Adipocyte (in vitro differentiated cells): ENCODE measurements around the gene DAP.

Experiments
- DNase-seq: peaks from one replicate; pipeline ENCODE4 v3.0.0-alpha.2; 2015; ENCODE audit warnings: low read depth
- H3K27me3 ChIP-seq: replicated peaks from 2 replicates; pipeline ENCODE4 v1.7.0; 2013; ENCODE audit warnings: mild to moderate bottlenecking, low read length, moderate library complexity; ENCODE audit not compliant: control insufficient read depth, insufficient read depth
- H3K36me3 ChIP-seq: 2 replicates; pipeline ENCODE4 v1.7.0; 2013; ENCODE audit warnings: low read length, mild to moderate bottlenecking, moderate library complexity; ENCODE audit not compliant: control insufficient read depth, insufficient read depth, severe bottlenecking
- H3K4me1 ChIP-seq: 2 replicates; pipeline ENCODE4 v1.7.0; 2013; ENCODE audit warnings: mild to moderate bottlenecking, low read length, moderate library complexity; ENCODE audit not compliant: control insufficient read depth, insufficient read depth
- H3K4me3 ChIP-seq: 2 replicates; pipeline ENCODE4 v1.7.0; 2013; ENCODE audit warnings: mild to moderate bottlenecking, low read length, moderate library complexity
- H3K9ac ChIP-seq: 2 replicates; pipeline ENCODE4 v1.7.0; 2013; ENCODE audit warnings: mild to moderate bottlenecking, low read length, moderate library complexity
- H3K9me3 ChIP-seq: 2 replicates; pipeline ENCODE4 v1.7.0; 2013; ENCODE audit warnings: mild to moderate bottlenecking, low read length, moderate library complexity; ENCODE audit not compliant: control insufficient read depth

DAP gene

GRCh38 chr5:10655161-10655971, 105.7 kb downstream of the DAP start:
- DNase-seq, result no peak
- Histone ChIP-seq H3K36me3 (peaks cover 29% of the 10 kb centered on the region), H3K4me1 (peaks cover 4% of the 10 kb centered on the region), H3K9me3 (no peaks in the 10 kb centered on the region), H3K9ac (no peak overlapping the region), H3K27me3 (no peaks in the 10 kb centered on the region), H3K4me3 (no peak overlapping the region)

- DNase-seq, result no peak
- peaks cover 4% of the 10 kb centered on the region for H3K4me1 ChIP-seq
- H3K9me3 ChIP-seq, result no peaks in the 10 kb centered on the region
- peaks cover 32% of the 10 kb centered on the region for H3K36me3 ChIP-seq
- no peaks in the 10 kb centered on the region for H3K27me3 ChIP-seq
- no peak overlapping the region for H3K4me3 ChIP-seq
- no peak overlapping the region for H3K9ac ChIP-seq
These were observed 106.5 kb downstream of the DAP start for GRCh38 chr5:10654566-10654965.

GRCh38 chr5:10653751-10654400, 107.2 kb downstream of the DAP start:
- DNase-seq, result no peak
- Histone ChIP-seq H3K4me1 (peaks cover 4% of the 10 kb centered on the region), H3K36me3 (peaks cover 32% of the 10 kb centered on the region), H3K9ac (no peak overlapping the region), H3K4me3 (no peak overlapping the region), H3K27me3 (no peaks in the 10 kb centered on the region), H3K9me3 (no peaks in the 10 kb centered on the region)

DNA sequence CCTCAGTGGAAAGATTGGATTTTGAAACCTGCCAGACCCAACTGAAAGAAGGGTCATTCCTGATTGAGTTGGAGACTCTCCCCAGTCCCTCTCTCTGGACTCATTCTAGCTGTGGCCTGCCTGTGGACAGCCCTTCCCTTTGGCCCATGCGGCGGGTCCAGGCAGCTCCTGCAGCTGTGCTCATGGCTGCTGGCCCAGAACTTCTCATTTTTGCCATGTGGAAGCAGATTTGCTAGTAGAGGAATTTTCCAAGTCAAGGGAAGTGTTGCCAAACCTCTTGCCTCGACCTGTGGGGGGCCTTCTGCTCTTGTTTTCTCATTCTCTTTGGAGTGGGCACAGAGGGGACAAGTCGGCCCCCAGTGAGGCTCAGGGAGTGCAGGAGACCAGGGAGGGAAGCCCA, 108.0 kb downstream of the DAP start:
- Histone ChIP-seq H3K4me3 (no peak overlapping the region), H3K4me1 (peaks cover 4% of the 10 kb centered on the region), H3K27me3 (no peaks in the 10 kb centered on the region), H3K9me3 (no peaks in the 10 kb centered on the region), H3K36me3 (peaks cover 32% of the 10 kb centered on the region), H3K9ac (no peak overlapping the region)
- peak; percentile 16 for DNase-seq

- H3K9me3 ChIP-seq, result no peaks in the 10 kb centered on the region
- no peak overlapping the region for H3K4me3 ChIP-seq
- no peaks in the 10 kb centered on the region for H3K27me3 ChIP-seq
- H3K9ac ChIP-seq, result no peak overlapping the region
- peaks cover 4% of the 10 kb centered on the region for H3K4me1 ChIP-seq
- DNase-seq, result no peak
- peaks cover 32% of the 10 kb centered on the region for H3K36me3 ChIP-seq
These were observed 108.4 kb downstream of the DAP start for GRCh38 chr5:10652606-10653005.

GRCh38 chr5:10652151-10652550, 108.9 kb downstream of the DAP start:
- Histone ChIP-seq H3K9ac (no peak overlapping the region), H3K4me3 (no peak overlapping the region), H3K36me3 (peaks cover 32% of the 10 kb centered on the region), H3K4me1 (peaks cover 4% of the 10 kb centered on the region), H3K9me3 (no peaks in the 10 kb centered on the region), H3K27me3 (no peaks in the 10 kb centered on the region)
- DNase-seq, result no peak

GRCh38 chr5:10649666-10650380, 111.2 kb downstream of the DAP start:
- DNase-seq, result no peak
- H3K4me3 ChIP-seq, result no peak overlapping the region
- peaks cover 4% of the 10 kb centered on the region for H3K4me1 ChIP-seq
- H3K9me3 ChIP-seq, result no peaks in the 10 kb centered on the region
- H3K36me3 ChIP-seq, result peaks cover 27% of the 10 kb centered on the region
- no peaks in the 10 kb centered on the region for H3K27me3 ChIP-seq
- H3K9ac ChIP-seq, result no peak overlapping the region

DNA sequence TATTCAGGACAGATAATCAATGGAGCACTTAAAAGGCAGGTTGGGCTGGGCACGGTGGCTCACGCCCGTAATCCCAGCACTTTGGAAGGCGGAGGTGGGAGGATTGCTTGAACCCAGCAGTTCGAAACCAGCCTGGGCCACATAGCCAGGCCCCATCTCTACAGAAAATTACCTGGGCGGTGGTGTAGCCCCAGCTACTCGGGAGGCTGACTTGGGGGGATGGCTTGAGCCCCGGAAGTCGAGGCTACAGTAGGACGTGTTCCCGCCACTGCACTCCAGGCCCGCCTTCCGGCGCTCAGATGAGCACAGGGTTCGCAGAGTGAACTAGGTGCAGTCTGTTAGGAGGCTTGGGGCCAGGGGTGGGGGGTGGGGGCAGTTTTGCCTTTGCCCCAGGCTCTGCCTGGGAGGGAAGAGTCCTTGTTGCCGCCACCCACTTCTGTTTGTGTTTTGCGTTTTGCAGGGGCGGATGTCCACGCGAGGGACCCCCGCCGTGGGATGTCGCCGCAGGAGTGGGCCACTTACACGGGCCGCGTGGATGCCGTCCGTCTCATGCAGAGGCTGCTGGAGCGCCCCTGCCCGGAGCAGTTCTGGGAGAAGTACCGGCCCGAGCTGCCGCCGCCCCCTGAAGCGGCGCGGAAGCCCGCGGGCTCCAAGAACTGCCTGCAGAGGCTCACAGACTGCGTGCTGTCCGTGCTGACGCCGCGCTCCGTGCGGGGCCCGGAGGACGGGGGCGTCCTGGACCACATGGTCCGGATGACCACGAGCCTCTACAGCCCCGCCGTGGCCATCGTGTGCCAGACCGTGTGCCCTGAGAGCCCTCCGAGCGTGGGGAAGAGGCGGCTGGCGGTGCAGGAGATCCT, 112.0 kb downstream of the DAP start:
- no peak for DNase-seq

GRCh38 chr5:10647640-10648039, 113.4 kb downstream of the DAP start:
- peaks cover 20% of the 10 kb centered on the region for H3K36me3 ChIP-seq
- H3K4me1 ChIP-seq, result no peaks in the 10 kb centered on the region
- no peaks in the 10 kb centered on the region for H3K9me3 ChIP-seq
- H3K27me3 ChIP-seq, result no peaks in the 10 kb centered on the region
- DNase-seq, result no peak
- no peak overlapping the region for H3K4me3 ChIP-seq
- H3K9ac ChIP-seq, result no peak overlapping the region

More for the DNA sequence above, 112.0 kb downstream of the DAP start:
- Histone ChIP-seq H3K27me3 (no peaks in the 10 kb centered on the region), H3K9me3 (no peaks in the 10 kb centered on the region), H3K9ac (no peak overlapping the region), H3K36me3 (peaks cover 20% of the 10 kb centered on the region), H3K4me1 (peaks cover 4% of the 10 kb centered on the region), H3K4me3 (no peak overlapping the region)

- no peaks in the 10 kb centered on the region for H3K4me1 ChIP-seq
- H3K36me3 ChIP-seq, result peaks cover 8% of the 10 kb centered on the region
- no peak for DNase-seq
- no peak overlapping the region for H3K9ac ChIP-seq
- H3K9me3 ChIP-seq, result no peaks in the 10 kb centered on the region
- no peak overlapping the region for H3K4me3 ChIP-seq
- no peaks in the 10 kb centered on the region for H3K27me3 ChIP-seq
These were observed 115.4 kb downstream of the DAP start for GRCh38 chr5:10645671-10646070.
